Measurements from ENCODE around the gene CGRRF1.

Gene CGRRF1

DNA sequence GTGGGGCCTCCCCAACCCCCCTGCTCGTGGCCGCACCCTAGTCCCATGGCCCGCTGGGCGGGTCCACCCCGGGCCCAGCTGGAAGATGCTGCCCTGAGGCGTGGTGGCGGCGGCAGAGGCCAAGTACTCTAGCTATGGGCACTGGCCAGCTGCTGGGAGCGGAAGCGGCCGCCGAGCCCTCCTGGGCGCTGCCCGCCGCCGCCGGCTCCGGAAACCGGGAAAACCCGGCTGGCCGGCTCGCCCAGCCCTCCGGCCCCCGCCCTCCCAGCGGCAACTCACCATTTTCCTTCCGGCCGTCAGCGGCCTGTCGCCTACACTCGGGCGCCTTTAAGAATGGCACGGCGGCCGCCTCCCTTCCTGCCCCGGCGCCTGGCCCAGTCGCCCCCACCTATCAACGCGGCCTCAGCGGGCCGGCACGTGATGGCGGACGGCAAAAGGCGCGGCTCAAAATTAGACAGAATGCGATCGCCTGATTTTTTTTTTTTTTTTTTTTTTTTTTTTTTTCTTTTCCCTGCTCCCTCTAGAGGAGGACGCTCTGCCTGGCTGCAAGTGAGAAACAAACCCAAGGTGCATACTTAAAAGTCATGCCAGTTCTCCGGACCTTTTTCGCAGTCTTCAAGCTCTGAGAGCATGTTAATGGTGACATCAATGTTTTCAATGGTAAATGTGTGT, 20.9 kb upstream of the CGRRF1 start, which contains the start of gene GMFB:
TSS of gene GMFB (minus strand) at position 335 of the 672 bp plus-strand sequence. CDS start at position 282, 53 bp downstream.
- peak; percentile 94 for DNase-seq
- in situ Hi-C loops (cut with MboI; ENCODE audit: low pct_unique_long_range_greater_than_20kb, low sequenced_read_pairs): no loop called here

GRCh38 chr14:54489318-54489683, 20.4 kb upstream of the CGRRF1 start:
- in situ Hi-C loops (cut with MboI; ENCODE audit: low pct_unique_long_range_greater_than_20kb, low sequenced_read_pairs): no loop called here
- DNase-seq: no peak

DNA sequence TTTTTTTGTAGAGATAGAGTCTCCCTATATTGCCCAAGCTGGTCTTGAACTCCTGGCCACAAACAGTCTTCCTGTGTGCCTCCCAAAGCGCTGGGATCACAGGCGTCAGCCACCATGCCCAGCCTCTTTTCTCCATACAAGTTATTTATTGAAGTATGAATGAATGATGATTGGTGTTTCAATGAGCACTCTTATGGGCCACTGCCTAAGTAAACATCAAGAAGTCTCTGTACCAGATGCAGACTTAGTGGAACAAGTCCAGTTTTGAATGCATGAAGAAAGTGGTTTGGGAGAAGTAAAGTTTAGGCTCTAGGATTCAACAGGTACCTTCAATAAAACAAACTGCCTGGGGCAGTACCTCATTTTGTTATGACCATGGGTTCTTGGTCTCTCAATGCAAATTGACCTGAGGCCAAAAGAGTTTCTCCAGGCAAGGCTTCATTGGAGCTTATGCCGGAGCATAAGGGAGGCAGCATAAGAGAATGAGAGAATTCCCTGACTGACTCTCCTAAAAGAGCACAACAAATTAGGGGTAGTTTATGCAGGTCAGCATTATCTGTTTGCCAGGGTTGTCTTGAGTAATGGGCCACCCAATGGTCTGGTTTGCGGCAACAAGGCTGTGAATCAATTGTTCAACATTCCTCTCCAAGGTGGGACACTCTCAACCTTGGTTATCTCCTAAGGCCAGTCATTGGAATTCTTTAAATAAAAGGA, 19.8 kb upstream of the CGRRF1 start:
- no peak for DNase-seq
- in situ Hi-C loops (cut with MboI; ENCODE audit: low pct_unique_long_range_greater_than_20kb, low sequenced_read_pairs): no loop called here

DNA sequence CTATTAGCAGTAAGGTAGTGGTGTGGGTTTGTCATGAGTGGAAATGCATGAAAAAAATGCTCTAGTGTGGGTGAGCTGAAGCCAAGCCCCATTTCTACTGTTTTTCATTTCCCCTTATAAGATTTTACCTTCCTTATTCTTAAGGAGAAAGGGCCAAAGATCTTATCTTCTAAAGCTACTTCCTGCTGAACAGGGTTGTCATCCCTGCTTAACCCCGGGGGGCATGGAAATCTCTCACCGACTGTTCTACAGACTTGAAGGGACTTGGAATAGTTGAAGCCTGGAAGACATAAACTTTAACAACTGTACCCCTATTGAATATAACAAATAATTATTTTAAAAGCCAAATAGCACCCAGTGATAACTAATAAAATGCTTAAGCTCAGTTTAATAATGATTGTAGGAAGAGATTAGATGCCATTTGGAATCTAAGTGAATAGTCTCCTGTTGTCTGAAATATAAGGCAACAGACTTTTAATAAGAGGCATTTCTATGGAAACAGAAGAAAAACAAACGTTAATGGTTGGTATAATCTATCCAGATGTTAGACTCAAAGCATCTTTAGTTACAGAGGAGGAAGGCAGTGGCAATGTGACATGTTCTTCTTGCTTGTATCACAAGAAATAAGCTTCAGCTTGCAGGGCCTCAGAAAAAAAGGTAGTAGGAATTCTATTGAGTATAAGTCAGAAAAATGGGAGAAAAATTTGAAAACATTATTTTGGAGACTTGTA, 19.1 kb upstream of the CGRRF1 start:
- DNase-seq: peak; percentile 47
- in situ Hi-C loops (cut with MboI; ENCODE audit: low pct_unique_long_range_greater_than_20kb, low sequenced_read_pairs): no loop called here

GRCh38 chr14:54493293-54493692, 16.4 kb upstream of the CGRRF1 start:
- DNase-seq: peak; percentile 51
- in situ Hi-C loops (cut with MboI; ENCODE audit: low pct_unique_long_range_greater_than_20kb, low sequenced_read_pairs): no loop called here

DNA sequence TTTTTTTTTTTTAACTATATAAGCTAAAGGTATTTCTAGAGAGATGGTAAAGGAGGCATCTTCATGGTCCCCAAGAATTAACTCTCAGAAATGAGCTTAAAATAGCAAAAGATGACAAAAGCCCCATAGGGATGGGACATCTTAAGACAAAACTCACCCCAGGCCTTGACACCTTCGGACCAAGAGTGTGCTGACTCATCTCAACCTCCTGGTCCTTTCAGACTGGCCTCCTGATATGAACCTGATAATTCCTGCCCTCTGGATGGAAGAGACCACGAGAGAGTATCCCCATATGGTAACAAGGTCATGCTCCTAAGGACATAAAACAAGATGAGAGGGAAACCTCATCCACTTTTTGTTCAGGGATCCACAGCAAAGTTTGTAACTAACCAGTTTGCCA, 12.5 kb upstream of the CGRRF1 start:
- in situ Hi-C loops (cut with MboI; ENCODE audit: low pct_unique_long_range_greater_than_20kb, low sequenced_read_pairs): no loop called here
- DNase-seq: no peak

DNA sequence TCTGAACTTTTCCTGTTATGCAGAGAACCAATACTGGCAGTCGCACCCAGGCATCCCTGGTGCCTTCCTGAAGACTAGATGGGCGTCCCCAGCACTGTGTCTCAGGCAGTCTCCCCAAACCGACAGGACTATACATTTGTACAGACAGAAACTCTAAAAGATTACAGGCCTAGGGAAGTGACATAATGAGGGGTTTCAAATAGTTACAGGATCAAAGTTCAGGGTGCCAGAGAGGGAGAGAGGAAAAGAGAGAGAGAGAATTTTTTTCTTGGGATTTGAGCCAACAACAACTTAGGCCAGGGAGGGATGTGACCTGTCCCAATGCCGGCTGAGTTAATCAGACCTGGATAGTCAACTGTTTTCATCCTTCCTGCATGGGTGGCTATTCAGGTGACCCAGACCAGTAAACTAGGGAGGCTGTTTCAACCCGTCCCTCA, 11.6 kb upstream of the CGRRF1 start:
- no peak for DNase-seq
- in situ Hi-C loops (cut with MboI; ENCODE audit: low pct_unique_long_range_greater_than_20kb, low sequenced_read_pairs): no loop called here

DNA sequence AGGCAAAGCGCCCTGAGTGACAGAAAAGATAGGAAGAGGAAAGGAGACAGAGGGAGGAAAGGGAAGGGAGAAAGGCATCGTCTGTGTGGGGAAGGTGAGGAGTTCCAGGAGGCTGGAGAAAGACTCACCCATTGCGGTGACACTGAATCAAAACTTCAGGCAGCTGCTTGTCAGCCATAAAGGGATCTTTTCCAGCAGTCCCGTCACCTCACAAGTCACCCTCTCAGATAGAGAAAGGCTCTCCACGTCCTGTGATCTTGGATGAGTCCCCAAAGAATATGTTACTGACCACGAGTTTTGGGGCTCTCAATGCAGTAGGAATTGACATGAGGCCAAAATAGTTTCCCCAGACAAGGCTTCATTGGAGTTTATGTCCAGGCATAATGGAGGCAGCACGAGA, 11.1 kb upstream of the CGRRF1 start:
- DNase-seq: no peak
- in situ Hi-C loops (cut with MboI; ENCODE audit: low pct_unique_long_range_greater_than_20kb, low sequenced_read_pairs): no loop called here

DNA sequence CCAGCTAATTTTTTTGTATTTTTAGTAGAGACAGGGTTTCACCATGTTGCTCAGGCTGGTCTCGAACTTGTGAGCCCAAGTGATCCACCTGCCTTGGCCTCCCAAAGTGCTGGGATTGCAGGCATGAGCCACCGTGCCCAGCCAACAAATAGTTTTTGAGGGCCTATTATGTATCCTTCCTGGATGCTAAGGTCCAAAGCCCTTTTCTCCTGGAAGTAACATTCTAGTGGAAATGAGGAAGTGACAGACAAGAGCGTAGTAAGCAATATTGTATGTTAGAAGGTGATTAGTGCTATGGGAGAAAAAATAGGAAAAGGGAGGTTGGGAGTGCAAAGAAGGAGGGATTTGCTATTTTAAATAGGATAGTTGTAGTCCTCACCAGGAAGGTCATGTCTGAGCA, 9.0 kb upstream of the CGRRF1 start:
- DNase-seq: no peak
- in situ Hi-C loops (cut with MboI; ENCODE audit: low pct_unique_long_range_greater_than_20kb, low sequenced_read_pairs): no loop called here

DNA sequence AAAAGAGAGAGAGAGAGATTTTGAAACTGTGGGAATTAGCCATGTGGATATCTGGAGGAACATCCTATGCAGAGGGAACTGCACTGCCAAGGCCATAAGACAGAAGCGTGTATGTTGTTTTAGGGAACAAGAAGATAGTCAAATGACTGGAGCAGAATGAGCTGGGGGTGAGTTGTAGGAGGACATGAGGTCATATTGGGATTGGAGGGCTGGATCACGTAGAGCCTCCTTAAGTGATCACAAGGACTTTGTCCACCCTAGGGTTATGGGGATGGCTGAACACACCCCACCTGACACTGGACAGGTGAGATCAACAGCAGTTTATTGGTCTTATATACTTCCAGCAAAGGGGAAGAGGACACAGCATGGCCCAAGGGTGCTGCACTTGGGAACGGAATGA, 8.2 kb upstream of the CGRRF1 start:
- in situ Hi-C loops (cut with MboI; ENCODE audit: low pct_unique_long_range_greater_than_20kb, low sequenced_read_pairs): no loop called here
- no peak for DNase-seq

DNA sequence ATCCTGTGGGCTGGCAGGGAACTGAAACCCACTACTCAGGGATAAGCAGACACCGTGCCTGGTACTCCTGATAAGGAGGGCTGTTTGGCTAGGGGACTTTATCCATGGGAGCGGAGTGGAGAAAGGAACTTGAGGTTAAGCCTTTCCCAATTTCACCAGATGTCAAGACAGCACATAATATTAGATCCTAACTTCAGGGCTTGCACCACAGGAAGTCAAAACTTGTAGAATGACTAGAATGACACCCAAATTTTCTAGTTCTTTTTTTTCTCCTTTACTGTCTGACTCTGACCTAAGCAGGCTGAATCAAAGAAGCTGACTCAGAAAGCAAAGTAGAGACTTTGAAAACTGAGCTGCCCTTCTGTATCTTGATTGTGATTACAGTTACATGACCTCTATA, 7.1 kb upstream of the CGRRF1 start:
- peak; percentile 28 for DNase-seq
- in situ Hi-C loops (cut with MboI; ENCODE audit: low pct_unique_long_range_greater_than_20kb, low sequenced_read_pairs): no loop called here

DNA sequence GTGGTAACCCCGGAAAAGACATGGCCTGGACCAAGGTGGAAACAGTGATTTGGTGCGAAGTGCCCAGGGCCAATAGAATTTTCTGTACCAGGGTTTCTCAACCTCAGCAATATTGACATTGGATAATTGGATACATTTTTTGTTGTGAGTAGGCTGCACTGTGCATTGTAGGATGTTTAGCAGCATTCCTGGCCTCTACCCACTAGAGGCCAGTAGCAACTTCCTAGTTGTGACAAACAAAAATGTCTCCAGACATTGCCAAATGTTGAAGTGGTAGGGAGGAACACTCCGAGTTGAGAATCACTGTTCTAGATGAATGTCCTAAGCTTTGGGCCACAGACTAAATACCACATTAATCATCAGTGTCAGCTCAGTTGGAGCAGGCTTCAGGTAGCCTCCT, 6.2 kb upstream of the CGRRF1 start:
- peak; percentile 43 for DNase-seq
- in situ Hi-C loops (cut with MboI; ENCODE audit: low pct_unique_long_range_greater_than_20kb, low sequenced_read_pairs): no loop called here

- in situ Hi-C loops (cut with MboI; ENCODE audit: low pct_unique_long_range_greater_than_20kb, low sequenced_read_pairs): no loop called here
- DNase-seq: no peak
Measured at GRCh38 chr14:54512393-54512792, 2.7 kb downstream of the CGRRF1 start.

DNA sequence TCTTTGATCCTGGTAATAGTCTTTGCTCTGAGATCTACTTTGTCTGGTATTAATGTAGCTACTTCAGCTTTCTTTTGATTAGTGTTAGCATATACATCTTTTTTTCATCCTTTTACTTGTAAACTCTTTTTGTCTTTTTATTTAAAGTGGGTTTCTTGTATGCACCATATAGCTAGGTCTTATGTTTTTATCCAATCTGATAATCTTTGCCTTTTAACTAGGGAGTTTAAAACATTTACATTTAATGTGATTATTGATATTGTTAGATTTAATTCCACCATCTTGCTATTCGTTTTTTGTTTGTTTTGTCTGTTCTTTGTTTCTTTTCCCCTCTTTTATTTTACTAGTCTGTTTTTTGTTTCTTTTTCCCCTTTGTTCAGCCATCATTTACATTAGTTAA, 6.0 kb downstream of the CGRRF1 start:
- in situ Hi-C loops (cut with MboI; ENCODE audit: low pct_unique_long_range_greater_than_20kb, low sequenced_read_pairs): no loop called here
- no peak for DNase-seq

GRCh38 chr14:54516709-54517108, 7.0 kb downstream of the CGRRF1 start:
- no peak for DNase-seq

DNA sequence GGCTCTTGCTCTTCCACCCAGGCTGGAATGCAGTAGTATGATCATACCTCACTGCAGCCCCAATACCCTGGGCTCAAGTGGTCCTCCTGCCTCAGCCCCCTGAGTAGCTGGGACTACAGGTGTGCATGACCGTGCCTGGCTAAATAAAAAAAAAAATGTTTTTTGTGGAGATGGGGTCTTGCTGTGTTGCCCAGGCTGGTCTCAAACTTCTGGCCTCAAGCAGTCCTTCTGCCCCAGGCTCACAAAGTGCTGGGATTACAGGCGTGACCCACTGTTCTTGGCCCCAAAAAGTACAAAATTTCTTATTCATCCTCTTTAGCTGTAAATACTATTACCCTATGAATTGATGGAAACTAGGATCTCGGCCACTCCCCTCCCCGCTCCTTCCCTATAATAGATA, 14.7 kb downstream of the CGRRF1 start:
- DNase-seq: no peak
- in situ Hi-C loops (cut with MboI; ENCODE audit: low pct_unique_long_range_greater_than_20kb, low sequenced_read_pairs): no loop called here

More at GRCh38 chr14:54516709-54517108, 7.0 kb downstream of the CGRRF1 start:
- in situ Hi-C loops (cut with MboI; ENCODE audit: low pct_unique_long_range_greater_than_20kb, low sequenced_read_pairs): no loop called here

- in situ Hi-C loops (cut with MboI; ENCODE audit: low pct_unique_long_range_greater_than_20kb, low sequenced_read_pairs): no loop called here
- DNase-seq: no peak
Measured at GRCh38 chr14:54528973-54529372, 19.3 kb downstream of the CGRRF1 start.

- in situ Hi-C loops (cut with MboI; ENCODE audit: low pct_unique_long_range_greater_than_20kb, low sequenced_read_pairs): no loop called here
- DNase-seq: no peak
Measured at GRCh38 chr14:54529811-54530210, 20.1 kb downstream of the CGRRF1 start.

- in situ Hi-C loops (cut with MboI; ENCODE audit: low pct_unique_long_range_greater_than_20kb, low sequenced_read_pairs): no loop called here
- DNase-seq: no peak
Measured at GRCh38 chr14:54532111-54533012, 22.7 kb downstream of the CGRRF1 start.

Data from KBM-7 (cell line).